Islet precursor cell (in vitro differentiated cells): ENCODE data around the gene DAB2.
"Not testable (repeated sequence)": the region's sequence is repeated elsewhere in the genome, so short reads cannot be mapped to it uniquely, and the experiment has no call there.

Experiments
- DNase-seq: peaks from one replicate; pipeline ENCODE4 v3.0.0-alpha.2; 2018

The DAB2 gene

DNA sequence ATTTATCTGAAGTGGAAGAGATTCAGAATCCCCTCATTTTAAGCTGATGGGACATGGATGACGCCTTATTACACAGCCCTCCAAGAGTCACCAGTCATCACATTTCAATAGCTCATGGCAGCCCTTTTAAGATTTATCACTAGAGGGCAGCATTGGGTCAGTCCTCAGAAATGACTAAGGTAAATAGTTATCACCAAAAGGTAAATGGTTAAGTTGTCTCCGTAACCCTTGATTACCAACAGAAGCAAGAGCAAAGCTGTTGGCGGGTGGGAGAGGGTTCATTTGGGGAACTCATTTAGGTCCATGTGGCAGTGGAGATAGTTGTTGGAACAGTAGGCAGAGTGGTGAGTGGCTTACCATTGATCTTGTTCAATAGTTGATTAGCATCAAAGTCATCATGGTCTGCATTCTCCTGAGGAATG, 48.5 kb downstream of the DAB2 start:
- DNase-seq = peak; percentile 64

DNA sequence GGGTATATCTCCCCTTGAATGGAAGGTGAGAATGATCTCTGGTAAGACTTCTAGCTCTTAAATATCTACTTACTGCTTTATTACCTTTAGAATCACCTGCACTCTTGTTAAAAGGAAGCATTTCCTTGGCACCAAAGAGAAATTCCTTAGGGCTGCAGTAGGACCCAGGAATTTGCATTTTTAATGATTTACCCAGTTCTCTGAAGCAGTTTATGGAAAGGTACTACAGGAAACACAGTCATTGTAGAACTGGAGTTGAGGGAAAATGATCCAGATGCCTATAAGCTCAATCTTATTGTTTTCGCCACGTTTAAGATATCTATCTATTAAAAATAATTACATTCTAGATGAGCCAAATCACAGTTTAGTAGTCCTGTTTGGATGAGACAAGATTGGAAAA, 51.0 kb downstream of the DAB2 start:
- no peak for DNase-seq

GRCh38 chr5:39371367-39371635, 53.5 kb downstream of the DAB2 start:
- no peak for DNase-seq

DNA sequence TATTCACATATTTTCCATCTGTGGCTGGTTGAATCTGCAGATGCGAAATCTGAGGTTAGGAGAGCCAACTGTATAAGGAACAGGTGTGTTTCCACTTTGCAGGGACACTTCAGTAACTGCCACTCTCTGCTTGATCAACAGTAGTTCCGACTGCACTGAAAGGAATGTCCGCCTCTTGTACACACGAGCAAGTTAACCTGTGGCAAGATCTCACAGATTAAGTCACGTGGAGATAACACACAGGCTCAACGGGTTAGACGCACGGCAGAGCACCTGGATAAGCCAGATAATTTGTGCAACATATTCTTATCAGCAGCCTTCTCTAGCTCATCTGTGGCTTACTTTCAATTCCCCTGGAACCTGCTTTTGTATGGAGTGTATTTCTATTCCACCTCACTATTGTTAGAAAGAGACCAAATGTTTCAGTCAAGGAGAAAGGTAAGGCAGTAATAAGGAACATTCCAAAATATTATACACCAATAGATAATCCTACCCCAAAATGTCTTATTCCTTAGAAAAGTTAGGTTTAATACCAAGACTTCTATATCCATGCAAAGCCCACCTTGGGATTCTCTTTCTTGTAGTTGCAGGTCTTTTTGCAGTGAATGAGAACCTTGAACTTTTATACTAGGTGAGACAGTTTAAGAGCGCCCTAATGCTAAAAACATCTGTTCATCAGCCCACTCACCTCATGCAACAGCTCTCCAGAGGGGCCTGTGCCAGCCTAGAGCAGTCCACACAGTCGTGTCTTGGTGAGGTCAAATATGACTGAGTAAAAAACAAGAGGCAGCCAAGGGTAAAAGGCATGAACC, 54.0 kb downstream of the DAB2 start:
- DNase-seq = no peak

DNA sequence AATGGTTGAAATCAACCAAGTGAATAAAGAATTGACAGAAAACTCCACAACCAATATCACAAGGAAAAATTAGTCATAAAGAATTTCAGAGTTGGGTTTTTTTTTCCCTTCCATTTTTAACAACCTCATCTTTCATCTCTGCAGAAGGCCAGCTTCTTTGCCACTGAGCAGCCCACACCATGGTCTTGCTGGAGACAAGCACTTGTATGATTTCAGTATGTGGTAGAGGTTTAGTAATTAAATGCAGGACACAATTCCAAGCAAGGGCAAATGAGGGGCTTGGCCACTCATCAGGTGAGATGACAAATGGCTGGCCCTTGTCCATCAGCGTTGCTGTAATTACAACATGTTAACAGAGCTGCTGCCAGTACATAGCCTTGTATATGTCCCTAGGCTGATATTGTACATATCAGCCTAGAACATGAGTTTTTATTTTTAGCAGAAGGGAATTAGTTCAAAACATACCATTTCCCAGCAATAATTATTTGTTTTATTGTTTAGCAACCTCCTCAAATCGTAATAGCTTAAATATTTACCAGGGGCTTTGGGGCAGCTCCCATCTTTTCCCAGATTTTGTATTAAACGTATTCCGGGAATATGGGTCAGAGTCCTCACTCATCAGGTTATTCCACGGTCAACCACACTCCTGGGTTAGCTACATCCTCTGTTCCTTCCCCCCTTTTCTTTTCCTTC, 55.5 kb downstream of the DAB2 start:
- DNase-seq = no peak

- no peak for DNase-seq
Measured at GRCh38 chr5:39368116-39368515, 56.7 kb downstream of the DAB2 start.

DNA sequence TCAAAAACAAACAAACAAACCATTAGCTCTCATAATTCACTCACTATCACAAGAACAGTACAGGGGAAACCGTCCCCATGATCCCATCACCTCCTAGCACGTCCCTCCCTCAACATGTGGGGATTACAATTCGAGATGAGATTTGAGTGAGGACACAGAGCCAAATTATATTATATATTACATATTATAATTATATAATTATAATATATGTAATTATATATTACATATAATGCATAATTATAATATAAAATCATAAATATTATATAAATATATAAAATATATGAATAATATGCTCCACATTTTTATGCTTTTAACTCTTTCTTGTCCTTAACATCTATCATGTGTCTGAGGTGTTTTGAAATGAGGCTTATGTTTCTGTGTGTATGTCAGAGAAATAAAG, 57.1 kb downstream of the DAB2 start:
- no peak for DNase-seq

DNA sequence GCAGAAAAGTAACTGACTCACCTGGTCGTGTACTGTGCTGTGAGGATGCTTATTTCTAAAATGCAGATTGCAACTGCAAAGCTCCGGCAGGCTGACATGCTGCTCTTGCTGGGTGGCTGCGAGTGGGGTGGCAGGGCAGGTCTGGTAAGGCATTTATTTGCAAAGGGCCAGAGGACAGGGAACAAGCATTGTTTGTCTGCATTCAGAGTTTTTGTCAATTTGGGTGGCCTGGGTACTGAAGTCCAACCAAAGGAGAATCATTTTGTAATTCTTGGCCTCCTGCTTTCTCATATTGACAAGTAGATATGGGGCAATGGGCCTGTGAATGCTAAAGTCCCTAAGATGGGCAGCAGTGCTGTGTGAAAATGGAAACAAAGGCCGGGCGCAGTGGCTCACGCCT, 60.4 kb downstream of the DAB2 start, which contains the start of gene C9:
C9 (minus strand) TSS at position 129 of the 400 bp plus-strand sequence; CDS start at position 98, 31 bp downstream.
- DNase-seq = no peak

- DNase-seq = no peak
Measured at GRCh38 chr5:39363217-39363616, 61.6 kb downstream of the DAB2 start.

DNA sequence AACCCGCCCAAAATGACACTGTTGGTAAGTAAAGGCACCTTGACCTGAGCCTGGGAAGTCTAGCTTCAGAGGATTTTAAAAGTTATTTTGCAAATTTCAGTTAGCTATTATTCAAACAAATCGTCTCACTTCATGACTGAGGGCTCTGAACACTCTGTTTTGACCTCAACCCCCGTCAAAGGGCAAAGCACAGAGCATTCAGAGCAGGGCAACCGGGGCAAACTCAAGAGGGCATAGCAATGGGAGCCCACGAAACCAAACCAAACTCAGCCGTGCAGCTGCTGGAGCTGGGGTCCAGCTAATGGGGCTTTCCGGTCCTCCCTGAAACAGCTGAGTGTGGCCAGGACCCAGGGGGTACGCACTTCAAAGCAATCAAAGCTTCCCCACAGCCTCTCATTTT, 62.1 kb downstream of the DAB2 start:
- DNase-seq = no peak

DNA sequence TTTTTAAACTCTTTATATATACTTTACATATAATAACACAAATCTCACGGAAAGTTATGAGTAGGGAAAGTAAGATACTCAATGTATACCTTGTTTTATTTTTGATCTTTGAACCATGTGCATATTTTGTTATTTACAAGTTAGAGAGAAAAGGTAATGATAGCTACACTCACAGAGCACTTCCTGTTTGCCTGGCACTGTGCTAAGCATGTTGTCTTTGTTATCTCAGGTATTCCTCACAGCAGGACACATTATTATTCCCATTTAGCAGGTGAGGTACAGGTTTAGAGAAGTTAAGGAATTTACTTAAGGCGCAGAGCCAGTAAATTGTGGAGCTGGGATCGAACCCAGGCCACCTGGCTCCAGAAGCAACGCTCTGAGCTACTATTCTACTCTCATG, 63.5 kb downstream of the DAB2 start:
- DNase-seq = no peak

- no peak for DNase-seq
Measured at GRCh38 chr5:39360471-39361111, 64.2 kb downstream of the DAB2 start.

- no peak for DNase-seq
Measured at GRCh38 chr5:39356263-39356662, 68.5 kb downstream of the DAB2 start.

DNA sequence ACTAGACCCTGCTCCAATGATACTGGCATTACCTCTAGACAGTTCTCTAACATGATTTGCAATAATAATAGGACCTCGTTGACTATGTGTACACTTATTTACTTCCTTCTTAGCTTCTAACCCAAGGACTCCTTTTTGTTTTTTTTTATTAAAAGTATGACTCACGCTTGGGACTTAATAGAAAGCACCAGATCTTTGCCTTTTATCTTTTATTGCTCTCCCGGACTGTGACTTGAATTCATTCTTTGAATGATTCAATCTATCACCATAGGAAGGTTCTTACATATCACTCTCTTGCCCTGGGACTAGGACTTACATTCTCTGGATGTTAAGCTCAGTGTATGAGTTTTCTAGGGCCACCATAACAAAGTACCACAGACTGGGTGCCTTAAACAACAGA, 69.5 kb downstream of the DAB2 start:
- DNase-seq = no peak

DNA sequence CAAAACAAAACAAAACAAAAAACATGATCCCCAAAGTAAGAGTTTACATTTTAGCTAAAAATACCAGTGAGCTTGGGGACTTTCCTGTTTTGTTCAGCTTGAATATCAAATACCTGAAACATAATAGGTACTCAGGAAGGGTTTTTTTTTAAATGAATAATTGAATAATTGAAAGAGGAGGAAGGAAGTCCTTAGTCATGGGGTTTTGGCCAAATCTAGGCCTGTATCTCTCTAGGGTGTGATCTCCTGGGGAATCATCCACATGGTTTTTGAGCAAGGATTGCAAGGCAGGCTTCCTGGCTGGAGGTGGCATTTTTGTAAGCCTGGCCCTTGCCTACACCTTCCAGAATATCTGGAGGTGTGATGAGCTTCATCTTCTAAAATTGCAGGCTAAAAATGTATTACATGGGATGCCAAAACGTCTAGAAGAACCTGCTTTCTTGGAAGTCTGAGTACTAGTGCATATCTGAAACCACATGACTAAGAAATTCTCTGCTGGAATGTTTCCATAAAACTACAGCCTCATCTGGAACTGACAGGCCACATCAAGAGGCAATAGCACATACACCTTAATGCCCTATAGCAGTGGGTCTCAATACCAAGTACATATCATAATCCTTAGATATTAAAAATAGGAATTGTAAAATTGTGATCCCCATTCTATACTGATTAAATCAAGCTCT, 70.9 kb downstream of the DAB2 start:
- DNase-seq = no peak

GRCh38 chr5:39352951-39353350, 71.8 kb downstream of the DAB2 start:
- no peak for DNase-seq

- no peak for DNase-seq
Measured at GRCh38 chr5:39352170-39352569, 72.6 kb downstream of the DAB2 start.

DNA sequence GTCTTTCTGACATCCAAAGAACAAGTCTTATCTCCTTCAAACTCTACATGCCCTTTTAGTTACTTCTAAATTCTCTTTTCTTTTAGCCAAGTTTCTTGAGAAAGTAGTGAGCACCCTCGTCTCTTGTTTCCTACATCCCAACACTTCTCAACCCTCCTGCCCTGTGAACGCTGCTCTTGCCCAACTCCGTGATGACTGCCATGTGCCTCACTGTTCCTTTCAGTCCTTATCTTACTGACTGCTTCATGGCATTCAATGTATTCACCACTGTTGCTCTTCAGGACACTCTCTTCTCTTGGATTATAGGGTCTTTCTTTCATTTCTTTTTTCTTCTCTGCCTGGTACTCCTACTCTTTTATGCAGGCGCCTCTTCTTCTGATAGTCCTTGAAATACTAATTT, 75.3 kb downstream of the DAB2 start:
- DNase-seq = no peak

GRCh38 chr5:39342460-39342859, 82.3 kb downstream of the DAB2 start:
- DNase-seq = no peak

DNA sequence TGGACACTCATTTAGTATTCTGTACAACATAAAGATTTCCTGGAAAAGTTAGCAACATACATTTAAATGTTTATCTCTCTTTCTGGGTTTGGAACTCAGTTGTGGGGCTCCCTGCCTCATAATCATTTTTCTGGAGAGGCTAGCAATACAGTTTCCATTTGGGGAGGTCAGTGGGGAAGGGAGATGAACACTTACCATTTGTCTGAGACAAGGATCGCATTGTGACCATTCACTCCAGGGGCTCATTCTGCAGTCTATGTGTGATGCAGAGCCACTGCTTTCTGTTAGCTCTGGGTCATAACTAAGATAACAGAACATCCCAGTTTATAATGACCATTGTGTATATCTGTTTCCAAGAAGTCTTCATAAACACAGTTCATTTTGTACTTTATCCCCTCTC, 82.9 kb downstream of the DAB2 start:
- no peak for DNase-seq

DNA sequence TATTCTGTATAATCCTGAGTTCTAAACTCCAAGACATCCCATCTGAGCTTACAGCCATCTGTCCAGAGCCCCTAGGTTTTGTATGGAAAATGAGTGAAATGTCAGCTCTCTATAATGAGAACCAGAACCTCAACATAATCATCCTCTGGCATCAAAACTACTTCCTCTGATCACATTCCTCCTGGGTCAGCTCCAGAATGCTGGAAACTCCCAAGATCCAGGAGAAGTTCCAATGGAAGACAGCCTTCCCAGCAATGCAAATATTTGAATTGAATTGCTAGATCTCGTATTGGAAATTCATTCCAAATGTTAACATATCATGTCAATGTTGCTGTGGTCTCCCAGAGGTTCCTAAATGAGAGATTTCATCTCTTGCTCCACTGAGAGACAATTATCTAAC, 84.3 kb downstream of the DAB2 start:
- DNase-seq = no peak

DNA sequence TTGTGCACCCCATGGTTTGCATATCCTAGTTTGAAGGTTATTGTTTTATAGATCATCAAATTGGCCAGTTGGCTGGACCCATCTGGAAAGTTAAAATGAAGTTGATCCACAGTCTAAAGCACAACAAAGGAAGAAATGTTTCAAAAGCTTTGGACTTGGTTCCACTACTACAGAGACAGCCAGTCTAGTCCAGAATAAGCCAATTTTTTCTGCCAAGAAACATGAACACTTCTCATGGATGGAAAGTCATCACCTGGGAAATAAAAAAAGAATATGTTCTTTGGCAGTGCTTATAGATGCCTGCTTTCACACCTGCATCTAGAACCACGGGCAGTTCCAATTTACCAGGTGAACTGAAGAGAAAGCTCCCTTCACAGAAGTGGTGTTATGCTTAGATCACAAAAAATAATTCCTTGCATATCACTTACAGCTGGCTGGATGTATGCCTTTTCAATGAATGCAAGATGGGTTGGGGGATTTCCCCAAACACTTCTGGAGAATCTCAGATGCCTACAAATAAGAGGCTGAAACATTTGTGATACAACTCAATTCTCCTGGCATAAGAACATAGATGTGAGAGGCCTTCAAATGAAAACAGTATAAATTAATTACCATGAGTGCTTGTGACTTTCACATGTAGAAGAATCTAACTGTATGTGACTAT, 87.4 kb downstream of the DAB2 start:
- no peak for DNase-seq

DNA sequence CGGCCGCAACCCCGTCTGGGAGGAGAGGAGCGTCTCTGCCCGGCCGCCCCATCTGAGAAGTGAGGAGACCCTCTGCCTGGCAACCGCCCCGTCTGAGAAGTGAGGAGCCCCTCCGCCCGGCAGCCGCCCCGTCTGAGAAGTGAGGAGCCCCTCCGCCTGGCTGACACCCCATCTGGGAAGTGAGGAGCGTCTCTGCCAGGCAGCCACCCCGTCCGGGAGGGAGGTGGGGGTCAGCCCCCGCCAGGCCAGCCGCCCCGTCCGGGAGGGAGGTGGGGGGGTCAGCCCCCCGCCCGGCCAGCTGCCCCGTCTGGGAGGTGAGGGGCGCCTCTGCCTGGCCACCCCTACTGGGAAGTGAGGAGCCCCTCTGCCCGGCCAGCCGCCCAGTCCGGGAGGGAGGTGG, 90.5 kb downstream of the DAB2 start:
- not testable (repeated sequence) for DNase-seq
